Measurements from ENCODE around the gene CALHM5. TPM values are rescaled to one million over a fixed set of nuclear protein-coding genes. Genes with fewer than 3 reads are reported as not detected.
A peak's percentile ranks its signal among the peaks of the same experiment; 100 is the strongest.

CALHM5 gene
- total RNA-seq, 2 donors from 2014 or later: not detected

DNA sequence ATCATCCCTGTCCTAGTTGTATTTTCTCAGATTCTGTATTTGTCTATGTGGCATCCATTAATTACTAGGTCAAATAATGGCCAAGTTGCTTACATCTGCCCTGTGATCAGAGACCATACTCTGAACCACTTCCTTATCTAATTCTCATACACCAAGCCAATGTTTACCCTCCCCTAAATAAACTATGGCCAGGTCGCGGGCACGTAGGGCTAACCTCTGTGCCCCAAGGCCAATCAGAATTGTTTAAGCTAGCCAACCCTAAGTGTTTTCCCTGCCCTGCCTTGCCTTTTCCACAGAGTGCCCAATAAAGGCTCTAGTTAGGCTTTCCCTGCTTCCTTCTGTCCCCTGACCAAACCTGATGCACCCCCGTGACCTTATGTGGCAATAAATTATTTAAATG is 39.4 kb downstream of the CALHM5 start:
- no peaks in the 10 kb centered on the region for H3K4me1 Mint-ChIP-seq
- H3K4me3 Mint-ChIP-seq: no peak overlapping the region
- no peaks in the 10 kb centered on the region for H3K9me3 Mint-ChIP-seq
- no peak for ATAC-seq (replicated peaks)
- H3K27me3 Mint-ChIP-seq: peaks cover 17% of the 10 kb centered on the region
- no peak overlapping the region for H3K27ac Mint-ChIP-seq
- no peaks in the 10 kb centered on the region for H3K36me3 Mint-ChIP-seq (ENCODE audit: low read depth)

DNA sequence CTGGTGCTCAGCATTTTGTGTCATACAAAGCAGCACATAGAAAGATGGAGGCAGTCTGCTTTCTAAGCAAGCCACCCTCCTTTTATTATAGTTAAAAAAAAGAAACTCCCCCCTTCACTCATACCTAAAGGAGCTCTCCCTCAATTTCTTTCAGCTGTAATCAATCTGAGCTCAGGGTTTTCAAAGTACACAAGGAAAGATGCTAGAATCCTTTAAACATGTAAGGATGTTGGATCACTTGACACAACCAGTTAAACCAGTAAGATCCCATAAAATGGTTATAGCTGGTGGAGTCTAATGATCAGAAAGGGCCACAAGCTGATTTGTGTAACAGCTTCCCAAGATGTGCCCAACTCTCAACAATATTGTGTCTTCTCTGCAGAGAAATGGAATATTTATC is 42.0 kb downstream of the CALHM5 start, which contains the start of gene CALHM4:
Gene CALHM4 (plus strand): TSS at position 301 of the 400 bp plus-strand sequence. CDS start 43 bp downstream, at position 344.
- Mint-ChIP-seq H3K36me3 (ENCODE audit: low read depth) (no peaks in the 10 kb centered on the region), H3K4me3 (no peak within 1 kb of the TSS), H3K27ac (no peak within 1 kb of the TSS), H3K4me1 (no peaks in the 10 kb centered on the region), H3K9me3 (no peaks in the 10 kb centered on the region), H3K27me3 (peaks cover 17% of the 10 kb centered on the region)
- ATAC-seq (replicated peaks): no peak

DNA sequence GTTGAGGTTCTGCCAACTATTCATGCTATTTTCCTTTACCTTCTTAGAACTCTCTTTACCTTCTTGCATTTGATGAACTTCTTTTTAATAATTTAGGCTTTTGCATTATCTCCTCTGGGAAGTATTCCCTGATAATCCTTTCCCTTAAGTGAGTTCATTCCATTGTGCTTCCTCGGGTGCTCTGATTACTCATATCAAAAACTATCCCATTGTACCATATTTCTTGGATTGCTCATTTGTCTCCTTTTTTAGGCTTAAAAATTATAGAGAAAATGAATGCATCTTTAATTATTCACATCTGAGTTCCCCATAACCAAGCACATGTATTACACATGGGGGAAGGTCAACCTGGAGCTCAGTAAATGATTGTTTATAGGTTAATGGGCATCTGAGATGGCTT is 44.6 kb downstream of the CALHM5 start:
- Mint-ChIP-seq H3K27me3 (peaks cover 11% of the 10 kb centered on the region), H3K27ac (no peak overlapping the region), H3K36me3 (ENCODE audit: low read depth) (no peaks in the 10 kb centered on the region), H3K4me3 (no peak overlapping the region), H3K9me3 (no peaks in the 10 kb centered on the region), H3K4me1 (no peaks in the 10 kb centered on the region)
- no peak for ATAC-seq (replicated peaks)

GRCh38 chr6:116556814-116557415 is 45.5 kb downstream of the CALHM5 start:
- H3K4me1 Mint-ChIP-seq: no peaks in the 10 kb centered on the region
- no peaks in the 10 kb centered on the region for H3K9me3 Mint-ChIP-seq
- H3K27me3 Mint-ChIP-seq: peaks cover 12% of the 10 kb centered on the region
- ATAC-seq (replicated peaks): no peak
- H3K27ac Mint-ChIP-seq: no peak overlapping the region
- H3K4me3 Mint-ChIP-seq: no peak overlapping the region
- no peaks in the 10 kb centered on the region for H3K36me3 Mint-ChIP-seq (ENCODE audit: low read depth)

- H3K27me3 Mint-ChIP-seq: peaks cover 16% of the 10 kb centered on the region
- no peaks in the 10 kb centered on the region for H3K9me3 Mint-ChIP-seq
- ATAC-seq (replicated peaks): no peak
- H3K4me1 Mint-ChIP-seq: no peaks in the 10 kb centered on the region
- no peak overlapping the region for H3K27ac Mint-ChIP-seq
- no peaks in the 10 kb centered on the region for H3K36me3 Mint-ChIP-seq (ENCODE audit: low read depth)
- no peak overlapping the region for H3K4me3 Mint-ChIP-seq
These were observed 46.5 kb downstream of the CALHM5 start for GRCh38 chr6:116557893-116558292.

GRCh38 chr6:116560130-116560529 is 48.7 kb downstream of the CALHM5 start:
- Mint-ChIP-seq H3K27ac (no peak overlapping the region), H3K4me3 (no peak overlapping the region), H3K9me3 (no peaks in the 10 kb centered on the region), H3K4me1 (no peaks in the 10 kb centered on the region), H3K27me3 (peaks cover 9% of the 10 kb centered on the region), H3K36me3 (ENCODE audit: low read depth) (no peaks in the 10 kb centered on the region)
- ATAC-seq (replicated peaks): no peak

- Mint-ChIP-seq H3K36me3 (ENCODE audit: low read depth) (no peaks in the 10 kb centered on the region), H3K9me3 (no peaks in the 10 kb centered on the region), H3K27ac (no peak overlapping the region), H3K4me3 (no peak overlapping the region), H3K27me3 (peaks cover 9% of the 10 kb centered on the region), H3K4me1 (no peaks in the 10 kb centered on the region)
- ATAC-seq (replicated peaks): peak; percentile 64
These were observed 50.1 kb downstream of the CALHM5 start for GRCh38 chr6:116561377-116562018.

DNA sequence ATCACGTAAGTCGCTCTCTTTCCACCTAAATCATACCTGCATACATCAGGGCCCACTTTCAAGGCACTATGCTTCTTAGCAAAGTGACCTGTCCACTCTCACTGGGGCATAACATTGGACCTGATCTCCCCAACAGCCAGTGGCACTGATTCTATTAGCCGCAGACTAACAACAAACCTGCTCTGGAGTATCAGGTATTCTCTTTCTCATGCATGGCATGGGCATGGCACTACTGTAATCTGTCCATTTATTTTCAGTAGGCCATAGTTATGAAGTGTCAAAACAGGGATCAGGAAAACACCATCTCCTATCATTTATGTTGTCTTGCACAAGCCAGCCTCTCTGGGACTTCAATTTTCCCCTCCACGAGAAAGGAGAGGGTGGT is 50.6 kb downstream of the CALHM5 start:
- Mint-ChIP-seq H3K27me3 (peaks cover 9% of the 10 kb centered on the region), H3K36me3 (ENCODE audit: low read depth) (no peaks in the 10 kb centered on the region), H3K4me1 (no peaks in the 10 kb centered on the region), H3K4me3 (no peak overlapping the region), H3K27ac (no peak overlapping the region), H3K9me3 (no peaks in the 10 kb centered on the region)
- ATAC-seq (replicated peaks): no peak

- Mint-ChIP-seq H3K27me3 (peaks cover 9% of the 10 kb centered on the region), H3K27ac (no peak overlapping the region), H3K4me3 (no peak overlapping the region), H3K4me1 (no peaks in the 10 kb centered on the region), H3K36me3 (ENCODE audit: low read depth) (no peaks in the 10 kb centered on the region), H3K9me3 (no peaks in the 10 kb centered on the region)
- no peak for ATAC-seq (replicated peaks)
These were observed 51.2 kb downstream of the CALHM5 start for GRCh38 chr6:116562614-116563013.

GRCh38 chr6:116563830-116564229 is 52.4 kb downstream of the CALHM5 start:
- Mint-ChIP-seq H3K4me3 (no peak overlapping the region), H3K27me3 (peaks cover 9% of the 10 kb centered on the region), H3K36me3 (ENCODE audit: low read depth) (no peaks in the 10 kb centered on the region), H3K9me3 (no peaks in the 10 kb centered on the region), H3K4me1 (no peaks in the 10 kb centered on the region), H3K27ac (no peak overlapping the region)
- ATAC-seq (replicated peaks): no peak

- Mint-ChIP-seq H3K4me3 (no peak overlapping the region), H3K9me3 (no peaks in the 10 kb centered on the region), H3K27ac (no peak overlapping the region), H3K4me1 (no peaks in the 10 kb centered on the region), H3K36me3 (ENCODE audit: low read depth) (no peaks in the 10 kb centered on the region), H3K27me3 (peaks cover 9% of the 10 kb centered on the region)
- ATAC-seq (replicated peaks): no peak
These were observed 52.9 kb downstream of the CALHM5 start for GRCh38 chr6:116564311-116564710.

- Mint-ChIP-seq H3K4me3 (no peak overlapping the region), H3K4me1 (no peaks in the 10 kb centered on the region), H3K27me3 (peaks cover 9% of the 10 kb centered on the region), H3K9me3 (no peaks in the 10 kb centered on the region), H3K27ac (no peak overlapping the region), H3K36me3 (ENCODE audit: low read depth) (no peaks in the 10 kb centered on the region)
- ATAC-seq (replicated peaks): no peak
These were observed 53.8 kb downstream of the CALHM5 start for GRCh38 chr6:116564921-116565872.

DNA sequence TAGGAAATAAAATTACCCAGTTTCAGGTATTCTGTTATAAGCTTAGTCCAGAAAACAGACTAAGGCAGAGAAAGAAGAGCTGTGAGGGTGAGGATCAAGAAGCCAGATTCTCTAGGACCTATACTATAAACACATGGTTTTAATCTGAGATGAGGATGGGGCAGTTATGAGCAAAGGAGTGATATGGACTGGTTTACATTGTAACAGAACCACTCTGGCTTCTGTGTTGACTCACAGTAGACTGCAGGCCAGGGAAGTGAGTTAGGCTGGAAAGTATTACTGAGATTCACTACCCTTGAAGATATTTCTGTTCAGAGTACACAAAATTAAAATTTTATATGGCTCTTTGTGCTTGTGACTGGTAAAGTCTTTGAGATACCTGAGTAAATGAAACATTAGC is 56.7 kb downstream of the CALHM5 start:
- no peaks in the 10 kb centered on the region for H3K36me3 Mint-ChIP-seq (ENCODE audit: low read depth)
- no peak for ATAC-seq (replicated peaks)
- H3K27ac Mint-ChIP-seq: no peak overlapping the region
- peaks cover 6% of the 10 kb centered on the region for H3K4me1 Mint-ChIP-seq
- no peaks in the 10 kb centered on the region for H3K9me3 Mint-ChIP-seq
- no peak overlapping the region for H3K4me3 Mint-ChIP-seq
- no peaks in the 10 kb centered on the region for H3K27me3 Mint-ChIP-seq

DNA sequence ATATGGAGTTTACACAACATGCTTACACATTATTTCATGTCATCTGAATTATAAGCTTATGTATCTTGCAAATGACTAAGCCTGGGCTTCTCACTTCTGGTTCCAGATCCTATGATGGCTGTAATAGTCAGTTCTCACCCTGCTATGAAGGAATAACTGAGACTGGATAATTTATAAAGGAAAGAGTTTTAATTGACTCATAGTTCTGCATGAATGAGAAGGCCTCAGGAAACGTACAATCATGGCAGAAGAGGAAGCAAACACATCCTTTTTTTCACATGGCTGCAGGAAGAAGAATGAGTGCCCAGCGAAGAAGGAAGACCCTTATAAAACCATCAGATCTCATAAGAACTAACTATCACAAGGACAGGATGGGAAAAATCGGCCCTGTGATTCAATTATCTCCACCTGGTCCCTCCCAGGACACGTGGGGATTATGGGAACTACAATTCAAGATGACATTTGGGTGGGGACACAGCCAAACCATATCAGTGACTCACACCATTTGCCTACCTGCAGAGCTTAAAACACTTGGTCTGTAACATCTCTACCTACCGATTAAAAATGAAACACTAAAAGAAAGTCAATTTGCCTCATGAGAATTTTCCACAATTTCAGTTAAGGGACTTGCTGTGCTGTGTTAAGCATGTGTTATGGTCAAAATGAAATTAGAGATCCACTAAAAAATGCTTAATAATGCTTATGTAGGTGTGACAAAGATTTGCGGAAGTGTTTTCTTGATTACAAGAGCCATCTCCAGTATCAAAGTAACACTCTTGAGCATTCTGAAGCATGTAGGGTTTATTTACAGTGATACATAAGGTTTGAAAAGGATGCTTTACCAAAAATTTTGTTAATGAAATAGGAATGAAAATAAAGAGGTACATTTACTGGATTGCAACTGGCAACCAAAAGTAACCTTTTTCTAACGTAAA is 57.6 kb downstream of the CALHM5 start:
- Mint-ChIP-seq H3K9me3 (no peaks in the 10 kb centered on the region), H3K27me3 (no peaks in the 10 kb centered on the region), H3K4me3 (peak overlapping the region; percentile 93), H3K27ac (no peak overlapping the region), H3K4me1 (peaks cover 9% of the 10 kb centered on the region), H3K36me3 (ENCODE audit: low read depth) (peaks cover 3% of the 10 kb centered on the region)
- no peak for ATAC-seq (replicated peaks)

Measured in activated T-helper 17 cell treated with anti-CD3 and anti-CD28 coated beads, Interleukin-2, amount 50 U/mL, for 72 hours (primary cell).